Parathyroid adenoma (tissue), 2 donors: ENCODE measurements around the gene CASQ2.

Experiments
- H2AFZ ChIP-seq: fragments of 300-600 bp; sonication (generic); one replicate; pipeline ENCODE4 v1.7.0; 2017; ENCODE audit warnings: antibody characterized with exemption, mild to moderate bottlenecking
- H3K27ac ChIP-seq: fragments of 300-600 bp; sonication (generic); one replicate; pipeline ENCODE4 v1.7.0; 2017
- H3K27me3 ChIP-seq: fragments of 300-600 bp; sonication (generic); one replicate; pipeline ENCODE4 v1.7.0; 2017; ENCODE audit warnings: low read length; ENCODE audit not compliant: control insufficient read depth, insufficient read depth
- H3K36me3 ChIP-seq: fragments of 300-600 bp; sonication (generic); one replicate; pipeline ENCODE4 v1.7.0; 2017; ENCODE audit warnings: low read length; ENCODE audit not compliant: control insufficient read depth, insufficient read depth
- H3K4me1 ChIP-seq: fragments of 300-600 bp; sonication (generic); one replicate; pipeline ENCODE4 v1.7.0; 2017; ENCODE audit warnings: control low read depth
- H3K4me2 ChIP-seq: fragments of 300-600 bp; sonication (generic); one replicate; pipeline ENCODE4 v1.7.0; 2017; ENCODE audit warnings: low read length
- H3K4me3 ChIP-seq: fragments of 300-600 bp; sonication (generic); one replicate; pipeline ENCODE4 v1.7.0; 2017; ENCODE audit warnings: low read depth, low read length
- H3K79me2 ChIP-seq: fragments of 300-600 bp; sonication (generic); one replicate; pipeline ENCODE4 v1.7.0; 2017; ENCODE audit warnings: control low read depth
- H3K9ac ChIP-seq: fragments of 300-600 bp; sonication (generic); one replicate; pipeline ENCODE4 v1.7.0; 2017; ENCODE audit warnings: mild to moderate bottlenecking
- H3K9me3 ChIP-seq: fragments of 300-600 bp; sonication (generic); one replicate; pipeline ENCODE4 v1.7.0; 2017; ENCODE audit warnings: low read length; ENCODE audit not compliant: control insufficient read depth
- CTCF ChIP-seq: fragments of 300-600 bp; sonication (generic); IDR thresholded peaks from one replicate; pipeline ENCODE4 v1.7.0; 2017; ENCODE audit warnings: antibody characterized with exemption, mild to moderate bottlenecking
- donor health status: primary hyperparathyroidism.

CASQ2 gene

GRCh38 chr1:115755456-115756370 lies 12.8 kb downstream of the CASQ2 start:
- TF ChIP-seq CTCF = no peak
- Histone ChIP-seq H3K27me3 (no peaks in the 10 kb centered on the region), H2AFZ (peak overlapping the region; percentile 46), H3K79me2 (no peaks in the 10 kb centered on the region), H3K9me3 (no peaks in the 10 kb centered on the region), H3K36me3 (no peaks in the 10 kb centered on the region), H3K4me1 (no peaks in the 10 kb centered on the region), H3K27ac (no peak overlapping the region), H3K4me2 (peak overlapping the region; percentile 9), H3K4me3 (no peak overlapping the region), H3K9ac (no peak overlapping the region)

DNA sequence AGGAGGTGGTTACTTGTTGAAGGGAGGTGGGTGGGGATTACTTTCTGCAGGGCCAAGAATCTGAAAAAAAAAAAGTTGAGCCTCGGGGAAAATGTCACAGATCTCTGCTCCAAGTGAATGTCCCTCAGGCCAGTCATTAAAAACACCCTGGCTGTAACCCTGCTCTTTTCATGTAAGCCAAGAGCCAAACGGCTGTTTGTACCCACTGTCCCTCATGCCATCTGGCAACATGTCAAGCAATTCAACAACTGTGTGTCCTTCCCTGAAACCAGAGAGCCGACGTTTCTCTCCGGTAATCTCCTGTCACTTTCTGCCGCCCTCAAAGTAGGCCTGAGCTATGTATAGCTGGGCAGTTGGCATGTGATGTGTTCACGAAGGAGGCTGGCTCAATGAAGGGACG lies 14.7 kb downstream of the CASQ2 start:
- Histone ChIP-seq H3K27ac (no peak overlapping the region), H3K4me2 (no peak overlapping the region), H3K79me2 (no peaks in the 10 kb centered on the region), H2AFZ (no peak overlapping the region), H3K9me3 (no peaks in the 10 kb centered on the region), H3K4me3 (no peak overlapping the region), H3K36me3 (no peaks in the 10 kb centered on the region), H3K27me3 (no peaks in the 10 kb centered on the region), H3K4me1 (no peaks in the 10 kb centered on the region), H3K9ac (no peak overlapping the region)
- no peak for TF ChIP-seq CTCF

GRCh38 chr1:115753361-115753760 lies 15.2 kb downstream of the CASQ2 start:
- Histone ChIP-seq H3K79me2 (no peaks in the 10 kb centered on the region), H3K27me3 (no peaks in the 10 kb centered on the region), H3K4me2 (no peak overlapping the region), H3K9me3 (no peaks in the 10 kb centered on the region), H3K27ac (no peak overlapping the region), H3K36me3 (no peaks in the 10 kb centered on the region), H3K4me1 (no peaks in the 10 kb centered on the region), H3K9ac (no peak overlapping the region), H3K4me3 (no peak overlapping the region), H2AFZ (no peak overlapping the region)
- TF ChIP-seq CTCF = no peak

DNA sequence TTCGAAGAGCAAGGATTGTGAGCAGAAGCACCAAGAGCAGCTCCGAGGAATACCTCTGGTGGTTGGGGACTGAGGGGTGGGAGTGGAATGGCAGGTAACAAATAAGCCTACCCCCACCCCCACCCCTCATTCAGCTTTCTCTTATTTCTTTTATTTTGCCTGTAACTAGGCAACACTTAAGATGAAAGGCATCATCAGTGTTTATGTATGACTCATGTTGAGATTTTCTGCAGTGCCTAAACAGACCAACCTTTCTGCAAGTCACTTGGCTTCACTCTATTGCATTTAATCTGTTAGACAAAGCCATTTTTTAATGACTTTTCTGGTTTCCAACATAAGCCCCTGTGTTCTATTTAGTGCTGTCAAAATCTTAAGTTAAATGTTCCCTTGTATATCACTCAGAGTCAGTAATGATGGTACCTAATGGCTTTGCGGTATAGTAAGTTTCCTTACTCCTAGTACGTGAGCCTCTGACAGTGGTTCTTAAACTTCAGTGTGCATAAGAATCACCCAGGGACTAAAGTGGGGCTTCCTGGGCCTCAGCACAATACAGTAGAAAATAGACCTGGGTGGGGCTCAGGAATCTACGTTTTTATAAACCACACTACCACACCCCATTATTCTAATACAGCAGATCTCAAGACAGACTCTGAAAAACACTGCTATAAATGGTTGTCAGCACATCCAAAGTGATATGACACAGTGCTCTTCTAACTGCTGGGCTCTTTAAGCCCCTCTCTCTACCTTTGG lies 19.9 kb downstream of the CASQ2 start:
- no peaks in the 10 kb centered on the region for H3K36me3 ChIP-seq
- H3K4me2 ChIP-seq = no peak overlapping the region
- no peaks in the 10 kb centered on the region for H3K4me1 ChIP-seq
- no peak overlapping the region for H2AFZ ChIP-seq
- no peaks in the 10 kb centered on the region for H3K9me3 ChIP-seq
- no peak overlapping the region for H3K27ac ChIP-seq
- H3K27me3 ChIP-seq = no peaks in the 10 kb centered on the region
- no peaks in the 10 kb centered on the region for H3K79me2 ChIP-seq
- H3K9ac ChIP-seq = no peak overlapping the region
- H3K4me3 ChIP-seq = no peak overlapping the region
- no peak for TF ChIP-seq CTCF
